HL-60 (cell line): Measurements from ENCODE around the gene C1orf53.
"Not testable (repeated sequence)": the region's sequence is repeated elsewhere in the genome, so short reads cannot be mapped to it uniquely, and the experiment has no call there.

Experiments used
- CTCF ChIP-seq: IDR thresholded peaks from one replicate; pipeline ENCODE4 v1.5.1; 2011; ENCODE audit warnings: low read length, control low read depth, inconsistent platforms; ENCODE audit not compliant: insufficient read depth
- GABPA ChIP-seq: IDR thresholded peaks from 2 replicates; pipeline ENCODE4 v1.6.1; 2012; ENCODE audit warnings: low read depth
- POLR2AphosphoS5 ChIP-seq: IDR thresholded peaks from 2 replicates; pipeline ENCODE4 v1.6.1; 2012; ENCODE audit warnings: low read depth
- REST ChIP-seq: IDR thresholded peaks from 2 replicates; pipeline ENCODE4 v1.6.1; 2012; ENCODE audit warnings: low read depth; ENCODE audit not compliant: insufficient replicate concordance
- SPI1 ChIP-seq: IDR thresholded peaks from 2 replicates; pipeline ENCODE4 v1.6.1; 2012; ENCODE audit warnings: low read depth, mild to moderate bottlenecking, borderline replicate concordance

DNA sequence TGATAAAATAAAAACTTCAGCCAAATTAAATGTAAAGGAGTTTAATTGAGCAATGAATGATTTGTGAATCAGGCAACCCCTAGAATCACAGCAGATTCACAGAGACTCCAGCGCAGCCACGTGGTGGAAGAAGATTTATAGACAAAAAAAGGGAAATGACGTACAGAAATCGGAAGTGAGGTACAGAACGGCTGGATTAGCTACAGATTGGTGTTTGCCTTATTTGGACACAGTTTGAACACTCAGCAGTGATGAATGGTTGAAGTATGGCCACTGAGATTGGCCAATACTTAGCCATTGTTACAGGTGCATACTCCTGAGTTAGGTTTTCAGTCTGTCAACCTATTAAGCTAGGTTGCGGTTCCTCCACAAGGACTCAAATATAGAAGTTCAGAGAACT is 51.0 kb downstream of the C1orf53 start:
- not testable (repeated sequence) for TF ChIP-seq CTCF, POLR2AphosphoS5, SPI1, REST, GABPA
